HAP-1 (cell line): ENCODE results near the gene RANBP17.
"Not testable (repeated sequence)": the region's sequence is repeated elsewhere in the genome, so short reads cannot be mapped to it uniquely, and the experiment has no call there.

ENCODE experiments used
- DNase-seq, 2 experiments: peaks; one replicate each; pipeline ENCODE4 v3.0.0-alpha.2; 2016 to 2020; ENCODE audit warnings: low spot score in 2 of 2
- H3K27me3 ChIP-seq: fragments of 250-450 bp; sonication (Bioruptor Pico); 2 replicates; pipeline ENCODE4 v1.5.1; 2020; ENCODE audit warnings: low read depth, mild to moderate bottlenecking, moderate library complexity
- H3K36me3 ChIP-seq: fragments of 250-450 bp; sonication (Bioruptor Pico); replicated peaks from 2 replicates; pipeline ENCODE4 v1.5.1; 2020; ENCODE audit warnings: mild to moderate bottlenecking
- H3K4me1 ChIP-seq: fragments of 250-450 bp; sonication (Bioruptor Pico); 2 replicates; pipeline ENCODE4 v1.5.1; 2020; ENCODE audit warnings: mild to moderate bottlenecking
- H3K4me3 ChIP-seq: fragments of 250-450 bp; sonication (Bioruptor Pico); 2 replicates; pipeline ENCODE4 v1.5.1; 2020; ENCODE audit warnings: mild to moderate bottlenecking, moderate library complexity
- H3K9me3 ChIP-seq: fragments of 250-450 bp; sonication (Bioruptor Pico); 2 replicates; pipeline ENCODE4 v1.5.1; 2020; ENCODE audit warnings: mild to moderate bottlenecking, moderate library complexity
- in situ Hi-C: fragments of 300-500 bp; cut with MboI; formaldehyde crosslinking; loops from 3 replicates; pipeline ENCODE4 v1.14.3; 2020; ENCODE audit warnings: low sequenced_read_pairs, inconsistent platforms, mixed read lengths

The RANBP17 gene

GRCh38 chr5:170848033-170848432 is 13.8 kb upstream of the RANBP17 start:
- H3K4me3 ChIP-seq, result no peak overlapping the region
- DNase-seq, result no peak
- no peaks in the 10 kb centered on the region for H3K27me3 ChIP-seq
- in situ Hi-C loops, result no loop called here
- H3K36me3 ChIP-seq, result no peaks in the 10 kb centered on the region
- no peaks in the 10 kb centered on the region for H3K4me1 ChIP-seq
- H3K9me3 ChIP-seq, result no peaks in the 10 kb centered on the region

GRCh38 chr5:170849374-170849773 is 12.4 kb upstream of the RANBP17 start:
- in situ Hi-C loops, result no loop called here
- H3K4me1 ChIP-seq, result no peaks in the 10 kb centered on the region
- H3K9me3 ChIP-seq, result no peaks in the 10 kb centered on the region
- H3K4me3 ChIP-seq, result no peak overlapping the region
- H3K36me3 ChIP-seq, result no peaks in the 10 kb centered on the region
- no peaks in the 10 kb centered on the region for H3K27me3 ChIP-seq
- DNase-seq, result no peak

GRCh38 chr5:170854566-170854965 is 7.3 kb upstream of the RANBP17 start:
- no peaks in the 10 kb centered on the region for H3K36me3 ChIP-seq
- no peaks in the 10 kb centered on the region for H3K9me3 ChIP-seq
- H3K4me3 ChIP-seq, result no peak overlapping the region
- no peak for DNase-seq
- in situ Hi-C loops, result no loop called here
- no peaks in the 10 kb centered on the region for H3K27me3 ChIP-seq
- no peaks in the 10 kb centered on the region for H3K4me1 ChIP-seq

- Histone ChIP-seq H3K4me1 (no peaks in the 10 kb centered on the region), H3K9me3 (no peaks in the 10 kb centered on the region), H3K36me3 (no peaks in the 10 kb centered on the region), H3K4me3 (no peak overlapping the region), H3K27me3 (no peaks in the 10 kb centered on the region)
- in situ Hi-C loops, result no loop called here
- DNase-seq, result no peak
These were observed 4.8 kb upstream of the RANBP17 start for GRCh38 chr5:170857066-170857465.

GRCh38 chr5:170860415-170860814 is 1.4 kb upstream of the RANBP17 start:
- Histone ChIP-seq H3K4me1 (no peaks in the 10 kb centered on the region), H3K9me3 (no peaks in the 10 kb centered on the region), H3K27me3 (no peaks in the 10 kb centered on the region), H3K36me3 (no peaks in the 10 kb centered on the region), H3K4me3 (no peak overlapping the region)
- in situ Hi-C loops, result no loop called here
- DNase-seq, result no peak

GRCh38 chr5:170860818-170861666 is 776 bp upstream of the RANBP17 start:
- Histone ChIP-seq H3K4me3 (no peak overlapping the region), H3K27me3 (no peaks in the 10 kb centered on the region), H3K4me1 (no peaks in the 10 kb centered on the region), H3K36me3 (no peaks in the 10 kb centered on the region), H3K9me3 (no peaks in the 10 kb centered on the region)
- in situ Hi-C loops, result no loop called here
- DNase-seq, result no peak

- H3K4me3 ChIP-seq, result no peak overlapping the region
- no peaks in the 10 kb centered on the region for H3K27me3 ChIP-seq
- no peaks in the 10 kb centered on the region for H3K4me1 ChIP-seq
These were observed 226 bp upstream of the RANBP17 start for GRCh38 chr5:170861667-170861916.

GRCh38 chr5:170863646-170864045 is 1.8 kb downstream of the RANBP17 start:
- DNase-seq, result no peak
- in situ Hi-C loops, result no loop called here
- Histone ChIP-seq H3K4me3 (no peak overlapping the region), H3K27me3 (no peaks in the 10 kb centered on the region), H3K4me1 (no peaks in the 10 kb centered on the region), H3K36me3 (no peaks in the 10 kb centered on the region), H3K9me3 (no peaks in the 10 kb centered on the region)

More at GRCh38 chr5:170861667-170861916, 226 bp upstream of the RANBP17 start:
- H3K36me3 ChIP-seq, result no peaks in the 10 kb centered on the region
- H3K9me3 ChIP-seq, result no peaks in the 10 kb centered on the region
- no peak for DNase-seq
- in situ Hi-C loops, result no loop called here

GRCh38 chr5:170865622-170866021 is 3.8 kb downstream of the RANBP17 start:
- in situ Hi-C loops, result no loop called here
- H3K4me3 ChIP-seq, result no peak overlapping the region
- no peaks in the 10 kb centered on the region for H3K27me3 ChIP-seq
- no peaks in the 10 kb centered on the region for H3K4me1 ChIP-seq
- H3K9me3 ChIP-seq, result no peaks in the 10 kb centered on the region
- DNase-seq, result no peak
- no peaks in the 10 kb centered on the region for H3K36me3 ChIP-seq

- in situ Hi-C loops, result no loop called here
- Histone ChIP-seq H3K27me3 (no peaks in the 10 kb centered on the region), H3K9me3 (no peaks in the 10 kb centered on the region), H3K4me3 (no peak overlapping the region), H3K4me1 (no peaks in the 10 kb centered on the region), H3K36me3 (no peaks in the 10 kb centered on the region)
- no peak for DNase-seq
These were observed 6.0 kb downstream of the RANBP17 start for GRCh38 chr5:170867825-170868224.

GRCh38 chr5:170870390-170870789 is 8.6 kb downstream of the RANBP17 start:
- H3K4me1 ChIP-seq, in situ Hi-C loops, H3K4me3 ChIP-seq, H3K36me3 ChIP-seq, DNase-seq, H3K27me3 ChIP-seq, H3K9me3 ChIP-seq: not testable (repeated sequence)

GRCh38 chr5:170874017-170874416 is 12.2 kb downstream of the RANBP17 start:
- DNase-seq, result no peak
- in situ Hi-C loops, result no loop called here
- no peaks in the 10 kb centered on the region for H3K9me3 ChIP-seq
- H3K36me3 ChIP-seq, result no peaks in the 10 kb centered on the region
- no peak overlapping the region for H3K4me3 ChIP-seq
- H3K27me3 ChIP-seq, result no peaks in the 10 kb centered on the region
- no peaks in the 10 kb centered on the region for H3K4me1 ChIP-seq

GRCh38 chr5:170875811-170876210 is 14.0 kb downstream of the RANBP17 start:
- in situ Hi-C loops, result no loop called here
- H3K36me3 ChIP-seq, result no peaks in the 10 kb centered on the region
- H3K9me3 ChIP-seq, result no peaks in the 10 kb centered on the region
- DNase-seq, result no peak
- H3K4me1 ChIP-seq, result no peaks in the 10 kb centered on the region
- no peaks in the 10 kb centered on the region for H3K27me3 ChIP-seq
- no peak overlapping the region for H3K4me3 ChIP-seq

- no peaks in the 10 kb centered on the region for H3K4me1 ChIP-seq
- H3K36me3 ChIP-seq, result no peaks in the 10 kb centered on the region
- in situ Hi-C loops, result no loop called here
- H3K9me3 ChIP-seq, result no peaks in the 10 kb centered on the region
- no peak for DNase-seq
- no peaks in the 10 kb centered on the region for H3K27me3 ChIP-seq
- H3K4me3 ChIP-seq, result no peak overlapping the region
These were observed 18.3 kb downstream of the RANBP17 start for GRCh38 chr5:170880084-170880483.

GRCh38 chr5:170882345-170882744 is 20.5 kb downstream of the RANBP17 start:
- no peaks in the 10 kb centered on the region for H3K36me3 ChIP-seq
- no peaks in the 10 kb centered on the region for H3K4me1 ChIP-seq
- H3K27me3 ChIP-seq, result no peaks in the 10 kb centered on the region
- no peak for DNase-seq
- in situ Hi-C loops, result no loop called here
- H3K4me3 ChIP-seq, result no peak overlapping the region
- no peaks in the 10 kb centered on the region for H3K9me3 ChIP-seq
